GM23338 (cell line): ENCODE results near the gene ACADS.

Source experiments
- EZH2 ChIP-seq: fragments of 200-600 bp; sonication (generic); IDR thresholded peaks from one replicate; pipeline ENCODE4 v1.8.0; 2017; ENCODE audit warnings: antibody characterized with exemption, mild to moderate bottlenecking, low read depth; ENCODE audit not compliant: unreplicated experiment
- EZH2phosphoT487 ChIP-seq: fragments of 200-600 bp; sonication (generic); IDR thresholded peaks from one replicate; pipeline ENCODE4 v1.8.1; 2018; ENCODE audit warnings: antibody characterized with exemption; ENCODE audit not compliant: unreplicated experiment
- TF ChIP-seq, protein P1 (sequence below): IDR thresholded peaks from one replicate; pipeline ENCODE4 v1.6.1; 2018; ENCODE audit warnings: antibody characterized with exemption; ENCODE audit not compliant: unreplicated experiment
- TF ChIP-seq, protein P2 (sequence below), 2 experiments: fragments of 200-600 bp in 1 of 2; sonication (generic) in 1 of 2; conservative IDR thresholded peaks; 2 replicates each; pipeline versions ENCODE4 v1.5.1 to v1.6.1; 2016 to 2017; ENCODE audit warnings: antibody characterized with exemption in 2 of 2, low read depth in 2 of 2, mild to moderate bottlenecking in 2 of 2, moderate library complexity in 1 of 2

DNA sequence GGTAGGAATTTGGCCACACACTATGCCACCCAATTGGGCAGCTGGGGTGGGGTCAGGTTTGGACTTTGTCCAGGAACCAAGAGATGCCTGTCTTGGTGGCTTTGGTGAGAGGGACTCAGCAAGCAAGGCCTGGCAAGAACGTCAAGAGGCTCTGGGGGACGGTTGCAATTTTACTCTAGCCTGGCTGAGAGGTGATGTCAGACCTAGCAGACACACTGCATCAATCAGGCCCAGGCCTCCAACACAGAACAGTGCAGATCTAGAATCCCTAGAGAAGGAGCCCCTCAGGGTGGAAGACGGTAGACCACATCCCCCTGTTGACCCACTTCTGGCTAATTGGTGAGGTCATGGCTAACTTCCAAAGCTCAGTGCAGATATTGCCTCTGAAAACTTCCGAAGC is 17.0 kb upstream of the ACADS start:
- TF ChIP-seq, protein P1, sequence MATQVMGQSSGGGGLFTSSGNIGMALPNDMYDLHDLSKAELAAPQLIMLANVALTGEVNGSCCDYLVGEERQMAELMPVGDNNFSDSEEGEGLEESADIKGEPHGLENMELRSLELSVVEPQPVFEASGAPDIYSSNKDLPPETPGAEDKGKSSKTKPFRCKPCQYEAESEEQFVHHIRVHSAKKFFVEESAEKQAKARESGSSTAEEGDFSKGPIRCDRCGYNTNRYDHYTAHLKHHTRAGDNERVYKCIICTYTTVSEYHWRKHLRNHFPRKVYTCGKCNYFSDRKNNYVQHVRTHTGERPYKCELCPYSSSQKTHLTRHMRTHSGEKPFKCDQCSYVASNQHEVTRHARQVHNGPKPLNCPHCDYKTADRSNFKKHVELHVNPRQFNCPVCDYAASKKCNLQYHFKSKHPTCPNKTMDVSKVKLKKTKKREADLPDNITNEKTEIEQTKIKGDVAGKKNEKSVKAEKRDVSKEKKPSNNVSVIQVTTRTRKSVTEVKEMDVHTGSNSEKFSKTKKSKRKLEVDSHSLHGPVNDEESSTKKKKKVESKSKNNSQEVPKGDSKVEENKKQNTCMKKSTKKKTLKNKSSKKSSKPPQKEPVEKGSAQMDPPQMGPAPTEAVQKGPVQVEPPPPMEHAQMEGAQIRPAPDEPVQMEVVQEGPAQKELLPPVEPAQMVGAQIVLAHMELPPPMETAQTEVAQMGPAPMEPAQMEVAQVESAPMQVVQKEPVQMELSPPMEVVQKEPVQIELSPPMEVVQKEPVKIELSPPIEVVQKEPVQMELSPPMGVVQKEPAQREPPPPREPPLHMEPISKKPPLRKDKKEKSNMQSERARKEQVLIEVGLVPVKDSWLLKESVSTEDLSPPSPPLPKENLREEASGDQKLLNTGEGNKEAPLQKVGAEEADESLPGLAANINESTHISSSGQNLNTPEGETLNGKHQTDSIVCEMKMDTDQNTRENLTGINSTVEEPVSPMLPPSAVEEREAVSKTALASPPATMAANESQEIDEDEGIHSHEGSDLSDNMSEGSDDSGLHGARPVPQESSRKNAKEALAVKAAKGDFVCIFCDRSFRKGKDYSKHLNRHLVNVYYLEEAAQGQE = no peak
- TF ChIP-seq, protein P2, sequence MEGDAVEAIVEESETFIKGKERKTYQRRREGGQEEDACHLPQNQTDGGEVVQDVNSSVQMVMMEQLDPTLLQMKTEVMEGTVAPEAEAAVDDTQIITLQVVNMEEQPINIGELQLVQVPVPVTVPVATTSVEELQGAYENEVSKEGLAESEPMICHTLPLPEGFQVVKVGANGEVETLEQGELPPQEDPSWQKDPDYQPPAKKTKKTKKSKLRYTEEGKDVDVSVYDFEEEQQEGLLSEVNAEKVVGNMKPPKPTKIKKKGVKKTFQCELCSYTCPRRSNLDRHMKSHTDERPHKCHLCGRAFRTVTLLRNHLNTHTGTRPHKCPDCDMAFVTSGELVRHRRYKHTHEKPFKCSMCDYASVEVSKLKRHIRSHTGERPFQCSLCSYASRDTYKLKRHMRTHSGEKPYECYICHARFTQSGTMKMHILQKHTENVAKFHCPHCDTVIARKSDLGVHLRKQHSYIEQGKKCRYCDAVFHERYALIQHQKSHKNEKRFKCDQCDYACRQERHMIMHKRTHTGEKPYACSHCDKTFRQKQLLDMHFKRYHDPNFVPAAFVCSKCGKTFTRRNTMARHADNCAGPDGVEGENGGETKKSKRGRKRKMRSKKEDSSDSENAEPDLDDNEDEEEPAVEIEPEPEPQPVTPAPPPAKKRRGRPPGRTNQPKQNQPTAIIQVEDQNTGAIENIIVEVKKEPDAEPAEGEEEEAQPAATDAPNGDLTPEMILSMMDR (conservative IDR thresholded peaks at IDR 0.05; ENCODE audit: low read depth in 2 of 2) = no peak
- TF ChIP-seq EZH2 (no peak), EZH2phosphoT487 (no peak)
